NCI-H526 (cell line): ENCODE results near the gene SEPTIN10.
"Not testable (repeated sequence)": the region's sequence is repeated elsewhere in the genome, so short reads cannot be mapped to it uniquely, and the experiment has no call there.

Source experiments
- DNase-seq, 2 experiments: peaks; one replicate each; lab custom pipeline; 2025; lab: John Stamatoyannopoulos, UW

SEPTIN10 gene

GRCh38 chr2:109613922-109614714, at the start of gene SEPTIN10, which contains the start of gene SOWAHC:
Gene SEPTIN10, minus strand, starts transcription at chr2:109613966. Its CDS starts 139 bp downstream, at chr2:109613827.
Gene SOWAHC, plus strand, starts transcription at chr2:109614364. Its CDS starts 126 bp downstream, at chr2:109614490.
- peak; percentile 31 to 95 for DNase-seq

GRCh38 chr2:109662889-109663288, 49.1 kb upstream of the SEPTIN10 start:
- DNase-seq: no peak

DNA sequence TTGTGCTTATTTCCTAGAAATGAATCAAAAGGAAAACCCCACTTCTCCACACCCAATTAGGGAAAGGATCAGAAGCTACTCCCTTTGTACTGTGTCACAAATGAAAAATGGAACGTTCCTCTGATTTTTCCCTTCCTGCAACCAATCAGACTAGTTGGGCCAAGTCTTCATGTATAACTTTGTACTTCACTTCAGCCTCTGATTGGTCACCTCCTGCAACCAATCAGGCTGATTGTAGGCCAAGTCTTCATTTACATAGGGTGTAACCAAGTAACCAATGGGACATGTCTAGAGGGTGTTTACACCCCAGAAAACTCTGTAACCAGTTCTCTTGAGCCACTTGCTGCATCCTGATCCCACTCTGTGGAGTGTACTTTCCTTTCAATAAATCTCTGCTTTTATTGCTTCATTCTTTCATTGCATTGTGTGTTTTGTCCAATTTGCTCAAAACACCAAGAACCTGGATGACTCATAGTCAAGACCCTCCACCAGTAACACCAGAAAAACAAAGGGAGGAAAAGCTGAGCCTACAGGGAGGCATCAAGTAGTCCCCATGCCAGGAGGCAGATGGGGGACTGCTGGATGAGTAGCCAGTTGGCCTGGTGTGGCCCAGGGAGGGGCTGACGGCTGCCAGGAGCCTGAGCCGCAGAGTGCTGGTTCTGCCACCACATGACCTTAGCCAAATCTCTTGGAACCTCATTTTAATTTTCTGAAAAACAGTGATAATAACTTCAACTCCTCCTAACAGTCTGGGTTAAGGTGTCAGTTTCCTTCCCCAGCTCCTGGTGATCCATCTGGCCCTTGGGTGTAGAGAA, 46.5 kb upstream of the SEPTIN10 start:
- DNase-seq: no peak

DNA sequence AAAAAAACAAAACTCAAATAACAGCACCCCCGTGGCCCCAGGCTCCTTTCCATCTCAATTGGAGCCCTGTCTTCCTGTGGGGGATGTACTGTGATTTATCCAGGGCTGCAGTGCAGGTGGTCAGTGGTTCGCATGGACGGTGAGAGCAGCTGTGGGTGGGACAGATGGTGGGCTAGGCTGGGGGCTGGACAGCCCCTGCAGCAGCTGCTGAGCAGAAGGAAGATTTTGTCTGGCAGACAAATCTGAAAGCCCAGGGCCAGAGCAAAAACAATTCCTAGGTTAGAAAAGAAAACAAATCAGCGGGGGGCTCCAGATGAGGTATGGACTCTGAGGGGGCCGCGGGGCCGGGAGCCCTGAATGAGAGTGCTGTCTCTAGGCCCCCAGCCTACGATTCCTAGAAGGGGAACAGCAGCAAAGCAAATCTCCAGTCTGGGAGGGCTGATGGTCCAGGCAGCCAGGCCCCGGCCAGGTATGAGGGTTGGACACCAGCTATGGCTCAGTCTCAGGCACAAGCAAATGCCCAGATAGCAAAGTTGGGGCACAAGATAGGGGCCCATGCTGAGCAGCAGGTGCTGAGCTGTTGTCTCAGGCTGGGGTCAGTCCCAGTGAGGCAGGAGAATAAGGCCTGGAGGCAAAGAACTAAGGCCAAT, 45.8 kb upstream of the SEPTIN10 start:
- no peak for DNase-seq

DNA sequence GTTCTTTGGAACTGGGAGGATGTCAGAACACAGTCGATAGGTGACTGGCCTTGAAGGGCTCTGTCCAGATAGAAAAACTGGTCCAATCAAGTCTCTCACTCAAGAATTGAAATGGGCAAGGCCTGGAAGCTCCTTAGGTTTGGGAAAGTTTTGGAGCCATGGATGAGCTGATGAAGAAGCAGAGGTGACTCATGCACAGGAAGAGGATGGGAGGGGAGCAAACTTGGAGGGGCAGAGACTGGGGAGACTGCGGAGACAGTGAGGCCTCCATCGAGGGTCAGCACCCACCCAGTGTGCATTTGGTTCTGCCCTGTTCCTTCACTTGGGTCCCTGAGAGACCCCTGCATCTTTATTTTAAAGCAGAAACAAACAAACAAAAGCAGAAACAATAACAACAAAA, 41.5 kb upstream of the SEPTIN10 start:
- no peak for DNase-seq

DNA sequence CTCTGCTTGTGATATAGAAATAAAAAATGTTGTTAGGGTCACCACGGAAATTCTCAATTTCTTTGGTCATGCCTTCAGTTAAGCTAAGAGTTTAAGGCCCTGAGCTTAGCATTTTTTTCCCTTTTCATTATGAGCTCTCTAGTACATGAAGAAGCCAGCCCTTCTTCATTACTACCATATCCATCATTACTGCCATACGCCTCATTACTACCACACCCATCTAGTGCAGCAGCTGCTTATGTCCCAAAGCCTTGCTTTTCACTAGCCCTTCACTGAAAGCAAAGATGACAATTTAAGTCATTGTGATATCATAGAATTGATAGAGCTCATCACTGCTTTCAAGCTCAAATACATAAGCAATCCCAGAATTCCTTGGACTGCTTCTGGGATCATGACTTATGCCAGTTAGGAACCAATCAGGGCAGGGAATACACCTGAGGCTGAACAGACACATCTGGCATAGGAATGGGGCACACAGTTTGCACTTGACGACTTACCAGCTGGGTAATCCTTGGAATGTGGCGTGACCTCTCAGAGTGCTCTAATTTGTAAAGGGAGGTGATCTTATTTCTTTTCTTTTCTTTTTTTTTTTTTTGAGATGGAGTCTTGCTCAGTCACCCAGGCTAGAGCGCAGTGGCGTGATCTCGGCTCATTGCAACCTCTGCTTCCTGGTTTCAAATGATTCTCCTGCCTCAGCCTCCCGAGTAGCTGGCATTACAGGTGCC, 40.7 kb upstream of the SEPTIN10 start:
- no peak for DNase-seq

DNA sequence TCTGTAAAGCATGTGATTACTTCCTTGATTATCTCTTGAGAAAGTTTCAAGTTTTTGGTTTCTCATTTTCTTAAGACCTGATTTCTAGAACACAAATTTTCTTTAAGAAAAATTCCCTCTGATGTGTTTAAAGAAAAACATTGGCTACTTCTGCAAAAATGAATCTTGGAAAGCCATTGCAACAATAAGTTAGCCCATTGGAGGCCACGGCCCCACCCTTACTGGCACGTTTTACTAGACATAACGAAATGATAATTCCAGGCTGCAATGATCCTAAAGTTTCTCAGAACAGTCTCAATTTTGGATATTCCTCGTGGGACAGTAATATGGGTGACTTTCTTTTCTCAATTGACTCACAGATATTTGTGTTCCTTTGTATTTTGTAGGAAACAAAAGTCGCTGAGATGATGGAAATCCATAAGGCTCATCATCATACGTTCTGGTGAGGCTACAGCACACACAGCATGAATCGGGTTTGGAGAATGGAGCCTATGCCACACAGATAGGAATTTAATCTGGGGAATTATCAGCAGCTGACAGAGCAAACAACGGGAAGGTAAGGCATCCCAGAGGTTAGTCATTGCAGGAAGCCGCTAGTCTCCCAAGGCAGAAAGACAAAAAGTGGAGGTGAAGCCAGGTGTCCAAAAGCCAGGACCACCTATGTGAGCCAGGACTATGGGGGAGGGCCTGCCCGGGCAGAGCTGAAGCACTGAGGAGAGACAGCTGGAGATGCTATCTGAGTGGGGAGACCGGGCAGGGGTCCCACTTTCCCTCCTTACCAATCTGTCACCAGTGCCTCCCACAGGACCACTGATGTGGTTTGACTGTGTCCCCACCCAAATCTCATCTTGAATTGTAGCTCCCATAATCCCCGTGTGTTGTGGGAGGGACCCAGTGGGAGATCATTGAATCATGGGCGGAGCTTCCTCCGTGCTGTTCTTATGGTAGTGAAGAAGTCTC, 36.2 kb upstream of the SEPTIN10 start:
- no peak for DNase-seq

- DNase-seq: no peak
These were observed 34.3 kb upstream of the SEPTIN10 start for GRCh38 chr2:109648041-109648527.

- no peak for DNase-seq
These were observed 33.9 kb upstream of the SEPTIN10 start for GRCh38 chr2:109647636-109648035.

GRCh38 chr2:109646961-109647360, 33.2 kb upstream of the SEPTIN10 start:
- no peak for DNase-seq

GRCh38 chr2:109645412-109646184, 31.8 kb upstream of the SEPTIN10 start:
- no peak for DNase-seq

DNA sequence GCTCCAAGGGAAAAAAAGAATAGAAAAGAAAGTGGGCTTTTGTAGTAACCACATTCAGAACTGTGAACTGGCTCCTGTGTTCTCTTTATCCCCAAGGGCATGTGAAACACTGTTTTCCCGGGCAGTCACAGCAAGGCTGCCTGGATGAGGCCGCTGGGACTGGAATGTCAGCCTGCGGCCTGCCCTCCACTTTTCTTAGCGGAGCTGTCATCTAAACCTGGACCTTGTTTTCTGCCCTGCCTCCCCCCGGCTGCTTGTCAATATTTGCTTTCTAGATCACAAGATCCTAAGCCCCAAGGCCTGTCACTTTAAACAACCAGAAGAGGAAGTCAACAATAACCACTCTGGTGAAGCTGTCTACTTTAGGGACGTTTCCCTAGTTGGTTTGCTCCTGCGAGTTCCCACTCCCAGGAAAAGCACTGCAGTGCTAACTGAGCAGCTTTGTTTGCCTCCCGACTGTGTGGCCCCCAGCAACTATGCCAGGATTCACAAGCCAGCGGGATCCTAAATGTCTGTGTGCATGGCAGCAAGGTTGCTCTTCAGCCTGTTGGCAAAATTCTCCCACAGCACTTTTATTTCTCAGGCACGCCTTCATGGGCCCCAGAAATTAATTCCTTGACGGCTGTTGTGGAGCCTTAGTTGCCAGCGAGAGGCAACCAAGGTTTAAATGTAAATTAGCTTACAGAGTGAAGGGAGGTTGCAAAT, 31.0 kb upstream of the SEPTIN10 start:
- peak; percentile 4 to 39 for DNase-seq

- DNase-seq: not testable (repeated sequence)
These were observed 26.2 kb upstream of the SEPTIN10 start for GRCh38 chr2:109640000-109640399.

GRCh38 chr2:109638795-109639194, 25.0 kb upstream of the SEPTIN10 start:
- no peak for DNase-seq

DNA sequence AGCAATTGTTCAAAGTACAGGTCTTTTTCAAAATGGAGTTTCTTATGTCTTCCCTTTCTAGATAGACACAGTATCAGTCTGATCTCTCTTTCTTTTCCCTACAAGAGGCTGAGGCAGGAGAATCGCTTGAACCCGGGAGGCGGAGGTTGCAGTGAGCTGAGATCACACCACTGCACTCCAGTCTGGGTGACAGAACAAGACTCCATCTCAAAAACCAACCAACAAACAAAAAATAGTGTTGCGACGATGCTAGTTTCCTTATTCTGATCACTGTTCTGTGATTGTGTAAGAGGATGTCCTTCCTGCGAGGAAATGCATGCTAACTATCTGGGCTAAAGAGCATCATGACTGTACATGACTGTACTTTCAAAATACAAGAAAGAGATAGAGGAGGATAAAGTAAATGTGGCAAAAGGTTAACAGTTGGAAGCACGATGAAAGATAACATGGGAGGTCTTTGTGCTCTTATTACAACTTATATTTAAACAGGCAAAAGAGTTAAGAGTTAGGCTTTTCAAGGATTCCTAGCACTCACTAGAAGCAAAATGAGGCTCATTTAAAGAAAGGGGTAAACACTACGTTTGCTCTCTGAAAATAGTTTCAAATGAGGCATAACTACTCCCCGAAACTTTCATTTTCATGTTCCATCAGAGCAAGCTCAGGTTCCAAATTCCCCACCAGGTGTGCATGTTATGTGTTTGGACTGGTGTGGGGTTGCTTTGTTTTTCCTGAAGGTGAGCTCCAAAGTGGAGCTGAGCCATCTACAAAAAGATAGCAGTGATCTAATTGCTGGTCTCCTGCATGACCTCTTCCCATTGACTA, 24.2 kb upstream of the SEPTIN10 start:
- DNase-seq: no peak

DNA sequence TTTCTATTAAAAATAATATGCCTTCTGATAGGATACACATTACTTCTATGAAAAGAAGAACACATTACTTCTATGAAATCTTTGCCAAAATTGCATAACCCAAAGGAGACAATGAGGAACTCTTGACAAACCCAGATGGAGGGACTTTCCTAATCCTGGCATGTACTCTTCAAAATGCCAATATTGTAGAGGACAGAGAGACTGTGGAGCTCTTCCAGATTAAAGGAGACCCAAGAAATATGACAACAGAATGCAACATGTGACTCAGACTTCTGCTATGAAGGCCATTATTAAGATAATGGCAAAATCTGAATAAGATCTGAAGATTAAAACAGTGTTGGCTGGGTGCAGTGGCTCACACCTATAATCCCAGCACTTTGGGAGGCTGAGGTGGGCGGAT, 22.6 kb upstream of the SEPTIN10 start:
- DNase-seq: no peak

DNA sequence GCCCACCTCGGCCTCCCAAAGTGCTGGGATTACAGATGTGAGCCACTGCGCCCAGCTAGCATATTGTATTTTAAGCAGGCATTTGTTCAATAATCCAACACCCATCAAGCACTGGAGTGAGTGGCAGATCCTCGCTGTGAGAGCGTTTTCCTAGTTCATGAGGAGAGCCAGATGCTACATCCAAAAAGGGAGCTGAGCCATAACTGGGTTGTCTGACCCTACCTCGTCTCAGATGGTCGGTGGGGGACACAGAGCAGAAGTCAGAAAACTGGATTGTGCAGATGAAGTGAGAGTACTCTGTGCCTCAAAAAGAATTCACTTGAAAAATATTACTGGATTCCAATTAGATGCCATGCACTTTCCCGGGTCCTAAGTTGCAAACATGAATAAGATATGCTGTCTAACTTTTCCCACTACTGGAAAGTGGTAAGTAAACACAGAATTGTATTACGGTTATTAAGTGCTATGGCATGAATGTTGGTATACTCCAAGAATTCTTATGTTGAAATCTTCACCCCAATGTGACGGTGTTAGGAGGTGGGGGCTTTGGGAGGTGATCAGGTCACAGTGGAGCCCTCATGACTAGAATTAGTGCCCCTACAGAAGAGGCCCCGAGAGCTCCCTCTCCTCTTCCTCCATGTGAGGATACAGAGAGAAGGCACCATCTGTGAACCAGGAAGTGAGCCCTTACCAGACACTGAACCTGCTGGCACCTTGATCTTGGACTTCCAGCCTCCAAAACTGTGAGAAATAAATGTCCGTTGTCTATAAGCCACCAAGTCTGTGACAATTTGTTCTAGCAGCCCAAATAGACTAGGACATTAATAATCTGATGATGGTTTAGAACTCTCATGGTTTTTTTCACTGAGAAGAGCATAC, 21.9 kb upstream of the SEPTIN10 start:
- no peak for DNase-seq
